Measurements from ENCODE around the gene IFI30. TPM values are rescaled to one million over a fixed set of nuclear protein-coding genes. Genes with fewer than 3 reads are reported as not detected.
A peak's percentile ranks its signal among the peaks of the same experiment; 100 is the strongest.
"Not testable (repeated sequence)": the region's sequence is repeated elsewhere in the genome, so short reads cannot be mapped to it uniquely, and the experiment has no call there.

IFI30 gene
- total and polyA plus RNA-seq, 2 donors (not counting 3 experiments of a cell fraction or from before 2014, with no cell fraction given): 1.1 to 1.6 TPM

DNA sequence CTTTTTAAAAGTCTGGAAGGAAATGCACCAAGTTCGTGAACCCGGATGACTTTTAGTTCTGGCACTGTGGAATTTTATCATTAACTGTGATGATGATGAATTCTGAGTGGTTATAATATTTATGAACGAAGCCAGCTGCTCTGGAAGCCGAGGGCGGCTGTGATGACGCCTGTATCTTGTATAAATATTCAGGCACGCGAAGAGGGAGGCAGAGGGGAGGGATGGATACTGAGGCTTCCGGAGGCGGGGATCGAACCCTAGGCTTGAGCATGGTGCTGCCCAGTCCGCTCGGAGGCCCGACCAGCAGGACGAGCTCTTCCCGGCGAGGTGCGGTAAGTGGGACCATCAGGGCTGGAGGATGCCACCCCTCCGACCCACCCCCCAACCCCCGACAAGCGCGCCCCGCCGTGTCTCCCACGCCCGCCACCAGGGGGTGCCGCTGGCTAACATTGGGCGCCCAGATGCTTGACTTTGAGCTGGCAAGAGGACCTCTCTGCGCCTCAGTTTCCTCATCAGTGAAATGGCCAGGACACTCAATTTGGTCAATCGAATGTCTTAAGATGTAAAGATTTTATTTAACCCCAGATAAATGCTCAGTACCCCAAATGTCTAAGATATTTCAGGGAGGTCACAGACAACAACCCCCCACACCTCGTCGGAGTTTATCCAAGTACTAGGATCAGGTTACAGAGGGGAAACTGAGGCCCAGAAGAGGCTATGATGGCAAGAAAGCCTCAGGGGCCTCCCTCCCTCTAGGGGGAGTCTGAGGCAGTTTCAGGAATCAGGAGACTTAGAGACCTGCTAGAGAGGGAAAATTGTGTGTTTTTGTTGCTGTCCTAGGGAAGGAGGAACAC, 34.7 kb downstream of the IFI30 start:
- no peaks in the 10 kb centered on the region for H3K9me3 ChIP-seq (replicated peaks; ENCODE audit: control insufficient read depth, insufficient read depth, low read length)
- TF ChIP-seq CTCF (IDR thresholded peaks at IDR 0.05; ENCODE audit: extremely low read depth in 1 of 2, insufficient read depth in 1 of 2, low read depth in 1 of 2, low read length in 2 of 2): peak; percentile 28 to 74
- TF ChIP-seq MAX (IDR thresholded peaks at IDR 0.05; ENCODE audit: insufficient read depth, insufficient read length): no peak
- TF ChIP-seq GATA2 (IDR thresholded peaks at IDR 0.05; ENCODE audit: insufficient read depth, insufficient read length, low read depth, low read length): no peak
- TF ChIP-seq JUN (IDR thresholded peaks at IDR 0.05; ENCODE audit: borderline replicate concordance, insufficient read depth, insufficient read length, low read depth): no peak
- TF ChIP-seq POLR2A (IDR thresholded peaks at IDR 0.05; ENCODE audit: low read depth, low read length): no peak
- DNase-seq (ENCODE audit: low read depth, low spot score) (peak; percentile 29), FAIRE-seq (no peak)
- H3K27ac ChIP-seq (ENCODE audit: insufficient read depth, low read depth, low read length): no peak overlapping the region
- ChIA-PET POLR2A (interaction anchor here (1.3 kb wide), 1 partner anchor 73 kb away, joined by 3 read pairs; the partner anchor contains the start of gene JUND), CTCF (interaction anchor here (0.5 to 3.8 kb wide), 42 partner anchors 8 to 206 kb away, joined by 3 to 296 read pairs (median 5); partner anchors contain the start of genes GDF15, IQCN, JUND and LSM4)
- no TSS peak for BruUV-seq (replicated peaks)
- no peaks in the 10 kb centered on the region for H3K27me3 ChIP-seq (ENCODE audit: control insufficient read depth in 2 of 2, insufficient read depth in 2 of 2, low read length in 2 of 2)
- no peak overlapping the region for H3K4me3 ChIP-seq (replicated peaks in 1 of 3; ENCODE audit: insufficient read depth in 1 of 3, low read depth in 1 of 3, low read length in 3 of 3)
- H3K4me2 ChIP-seq (ENCODE audit: insufficient read depth, low read length): no peak overlapping the region
- dilution Hi-C loops (cut with MboI; ENCODE audit: extremely low pct_ligation_motif_present, low sequenced_read_pairs) (no loop called here), intact Hi-C loops (cut with micrococcal nuclease) (loop anchor here (1.0 kb wide), 2 partner anchors 43 to 120 kb away; no protein-coding TSS in a partner anchor)
- H3K9ac ChIP-seq (replicated peaks; ENCODE audit: extremely low read depth, insufficient read depth, low read length): no peak overlapping the region
- H3K36me3 ChIP-seq (ENCODE audit: control insufficient read depth in 2 of 2, extremely low read depth in 1 of 2, insufficient read depth in 2 of 2, low read length in 2 of 2): no peaks in the 10 kb centered on the region
- no peaks in the 10 kb centered on the region for H3K79me2 ChIP-seq (ENCODE audit: control insufficient read depth, insufficient read depth, low read length)
- H4K20me1 ChIP-seq (replicated peaks; ENCODE audit: control insufficient read depth, extremely low read depth, insufficient read depth, low read length): no peaks in the 10 kb centered on the region
- H2AFZ ChIP-seq (ENCODE audit: low read depth, low read length): no peak overlapping the region
- H3K4me1 ChIP-seq (ENCODE audit: control insufficient read depth, extremely low read depth, insufficient read depth, low read length): peaks cover 7% of the 10 kb centered on the region
- no peaks in the 10 kb centered on the region for H3K9me1 ChIP-seq (replicated peaks; ENCODE audit: control insufficient read depth, extremely low read depth, insufficient read depth, low read length)

DNA sequence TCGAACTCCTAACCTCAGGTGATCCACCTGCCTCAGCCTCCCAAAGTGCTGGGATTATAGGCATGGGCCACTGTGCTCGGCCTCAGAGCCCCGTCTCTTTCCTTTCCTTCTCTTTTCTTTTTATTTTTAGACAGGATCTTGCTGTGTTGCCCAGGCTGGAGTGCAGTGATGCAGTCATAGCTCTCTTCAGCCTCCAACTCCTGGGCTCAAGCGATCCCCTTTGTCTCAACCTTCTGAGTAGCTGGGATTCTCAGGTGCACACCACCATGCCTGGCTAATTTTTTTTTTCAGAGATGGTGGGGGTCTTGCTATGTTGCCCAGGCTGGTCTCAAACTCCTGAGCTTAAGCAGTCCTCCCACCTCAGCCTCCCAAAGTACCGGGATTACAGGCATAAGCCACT, 36.3 kb downstream of the IFI30 start:
- H3K27me3 ChIP-seq (ENCODE audit: control insufficient read depth in 2 of 2, insufficient read depth in 2 of 2, low read length in 2 of 2); H3K4me3 ChIP-seq (replicated peaks in 1 of 3; ENCODE audit: insufficient read depth in 1 of 3, low read depth in 1 of 3, low read length in 3 of 3); H3K9me3 ChIP-seq (replicated peaks; ENCODE audit: control insufficient read depth, insufficient read depth, low read length); dilution Hi-C loops (cut with MboI; ENCODE audit: extremely low pct_ligation_motif_present, low sequenced_read_pairs); FAIRE-seq; H3K36me3 ChIP-seq (ENCODE audit: control insufficient read depth in 2 of 2, extremely low read depth in 1 of 2, insufficient read depth in 2 of 2, low read length in 2 of 2); DNase-seq (ENCODE audit: low read depth, low spot score); H3K9ac ChIP-seq (replicated peaks; ENCODE audit: extremely low read depth, insufficient read depth, low read length); H4K20me1 ChIP-seq (replicated peaks; ENCODE audit: control insufficient read depth, extremely low read depth, insufficient read depth, low read length); H3K4me2 ChIP-seq (ENCODE audit: insufficient read depth, low read length); POLR2A ChIA-PET; H3K27ac ChIP-seq (ENCODE audit: insufficient read depth, low read depth, low read length); H3K79me2 ChIP-seq (ENCODE audit: control insufficient read depth, insufficient read depth, low read length); BruUV-seq (replicated peaks); H2AFZ ChIP-seq (ENCODE audit: low read depth, low read length); H3K9me1 ChIP-seq (replicated peaks; ENCODE audit: control insufficient read depth, extremely low read depth, insufficient read depth, low read length); intact Hi-C loops (cut with micrococcal nuclease); H3K4me1 ChIP-seq (ENCODE audit: control insufficient read depth, extremely low read depth, insufficient read depth, low read length): not testable (repeated sequence)
- CTCF ChIA-PET: interaction anchor here (1.0 to 3.8 kb wide), 8 partner anchors 13 to 130 kb away, joined by 3 to 296 read pairs (median 6); partner anchors contain the start of gene PGPEP1

All from endothelial cell of umbilical vein (primary cell).